Kidney epithelial cell (primary cell): Measurements from ENCODE around the gene MSLN. TPM values are rescaled to one million over a fixed set of nuclear protein-coding genes. Genes with fewer than 3 reads are reported as not detected.

Experiments used
- DNase-seq: peaks from one replicate; pipeline ENCODE4 v3.0.0-alpha.2; 2010; ENCODE audit warnings: low read depth
- H3K27me3 ChIP-seq: 2 replicates; pipeline ENCODE4 v1.6.0; 2011; ENCODE audit warnings: low read length; ENCODE audit not compliant: control insufficient read depth, insufficient read depth
- H3K36me3 ChIP-seq: 2 replicates; pipeline ENCODE4 v1.5.1; 2011; ENCODE audit warnings: low read length; ENCODE audit not compliant: control insufficient read depth, insufficient read depth
- H3K4me3 ChIP-seq: 2 replicates; pipeline ENCODE4 v1.5.1; 2011; ENCODE audit warnings: low read depth, mild to moderate bottlenecking, control low read depth, low read length
- total RNA-seq: library from RNA; depleted of rRNA; stranded (reverse); fragments of >200 nt; gene quantifications from 2 replicates; pipeline ENCODE4 v1.2.3, GENCODE V29; 2015
- TF ChIP-seq, protein P1 (sequence below): IDR thresholded peaks from 2 replicates; pipeline ENCODE4 v1.5.1; 2011; ENCODE audit warnings: mild to moderate bottlenecking, moderate library complexity, low read length, control low read depth, inconsistent platforms; ENCODE audit not compliant: insufficient read depth, poor library complexity, severe bottlenecking

MSLN gene
- total RNA-seq, 1 donor from 2014 or later = 8.6 TPM

DNA sequence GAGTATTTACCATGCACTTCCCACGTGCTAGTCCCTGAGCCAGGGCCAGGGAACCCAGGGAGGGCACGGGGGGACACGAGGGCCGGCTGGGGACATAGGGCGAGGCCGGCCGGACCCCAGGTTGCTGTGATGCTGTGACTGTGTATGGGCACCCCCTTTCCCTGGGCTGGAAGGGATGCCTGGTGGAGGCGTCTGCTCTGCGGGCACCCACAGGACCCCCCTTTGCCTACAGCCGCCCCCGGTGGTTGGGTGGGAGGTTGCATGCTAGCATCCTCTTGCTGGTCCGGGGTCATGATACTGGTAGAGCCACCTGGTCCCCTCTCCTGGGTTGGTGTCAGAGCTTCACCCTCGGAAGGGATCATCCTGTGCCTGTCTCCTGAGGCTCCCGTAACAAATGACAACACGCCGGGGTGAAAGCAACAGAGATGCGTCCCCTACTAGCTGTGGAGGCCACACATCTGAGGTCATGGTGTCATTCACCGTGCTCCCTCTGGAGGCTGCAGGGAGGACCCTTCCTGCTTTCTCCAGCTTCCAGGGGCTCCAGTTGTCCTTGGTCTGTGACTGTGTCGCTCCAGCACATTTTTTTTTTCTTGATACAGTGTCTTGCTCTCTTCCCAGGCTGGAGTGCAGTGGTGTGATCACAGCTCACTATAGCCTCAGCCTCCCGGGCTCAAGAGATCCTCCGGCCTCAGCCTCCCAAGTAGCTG, 16.6 kb upstream of the MSLN start:
- no peak for DNase-seq
- H3K36me3 ChIP-seq = no peaks in the 10 kb centered on the region
- no peak overlapping the region for H3K4me3 ChIP-seq
- no peaks in the 10 kb centered on the region for H3K27me3 ChIP-seq
- TF ChIP-seq, protein P1, sequence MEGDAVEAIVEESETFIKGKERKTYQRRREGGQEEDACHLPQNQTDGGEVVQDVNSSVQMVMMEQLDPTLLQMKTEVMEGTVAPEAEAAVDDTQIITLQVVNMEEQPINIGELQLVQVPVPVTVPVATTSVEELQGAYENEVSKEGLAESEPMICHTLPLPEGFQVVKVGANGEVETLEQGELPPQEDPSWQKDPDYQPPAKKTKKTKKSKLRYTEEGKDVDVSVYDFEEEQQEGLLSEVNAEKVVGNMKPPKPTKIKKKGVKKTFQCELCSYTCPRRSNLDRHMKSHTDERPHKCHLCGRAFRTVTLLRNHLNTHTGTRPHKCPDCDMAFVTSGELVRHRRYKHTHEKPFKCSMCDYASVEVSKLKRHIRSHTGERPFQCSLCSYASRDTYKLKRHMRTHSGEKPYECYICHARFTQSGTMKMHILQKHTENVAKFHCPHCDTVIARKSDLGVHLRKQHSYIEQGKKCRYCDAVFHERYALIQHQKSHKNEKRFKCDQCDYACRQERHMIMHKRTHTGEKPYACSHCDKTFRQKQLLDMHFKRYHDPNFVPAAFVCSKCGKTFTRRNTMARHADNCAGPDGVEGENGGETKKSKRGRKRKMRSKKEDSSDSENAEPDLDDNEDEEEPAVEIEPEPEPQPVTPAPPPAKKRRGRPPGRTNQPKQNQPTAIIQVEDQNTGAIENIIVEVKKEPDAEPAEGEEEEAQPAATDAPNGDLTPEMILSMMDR = peak; percentile 26

DNA sequence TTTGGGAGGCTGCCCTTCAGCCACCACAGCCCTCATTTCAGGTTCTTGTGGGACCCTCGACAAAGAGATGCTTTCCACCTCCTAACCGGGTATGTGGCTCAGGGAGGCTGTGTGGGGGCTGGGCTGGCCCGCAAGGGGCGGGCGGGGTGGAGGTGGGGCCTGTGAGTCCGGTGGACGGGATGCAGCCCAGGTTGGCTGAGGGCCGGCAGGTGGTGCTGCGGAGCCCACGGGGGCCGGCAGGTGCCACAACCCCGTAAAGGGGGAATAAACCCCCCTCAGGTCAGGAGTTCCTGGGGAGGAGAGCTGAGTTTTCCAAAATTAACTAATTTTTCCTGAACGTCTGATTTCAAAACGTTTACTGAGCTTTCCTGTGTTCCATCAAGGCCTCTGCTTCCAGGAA, 14.8 kb upstream of the MSLN start:
- DNase-seq = no peak
- TF ChIP-seq, protein P1 = peak; percentile 88
- H3K27me3 ChIP-seq = no peaks in the 10 kb centered on the region
- no peak overlapping the region for H3K4me3 ChIP-seq
- H3K36me3 ChIP-seq = no peaks in the 10 kb centered on the region

DNA sequence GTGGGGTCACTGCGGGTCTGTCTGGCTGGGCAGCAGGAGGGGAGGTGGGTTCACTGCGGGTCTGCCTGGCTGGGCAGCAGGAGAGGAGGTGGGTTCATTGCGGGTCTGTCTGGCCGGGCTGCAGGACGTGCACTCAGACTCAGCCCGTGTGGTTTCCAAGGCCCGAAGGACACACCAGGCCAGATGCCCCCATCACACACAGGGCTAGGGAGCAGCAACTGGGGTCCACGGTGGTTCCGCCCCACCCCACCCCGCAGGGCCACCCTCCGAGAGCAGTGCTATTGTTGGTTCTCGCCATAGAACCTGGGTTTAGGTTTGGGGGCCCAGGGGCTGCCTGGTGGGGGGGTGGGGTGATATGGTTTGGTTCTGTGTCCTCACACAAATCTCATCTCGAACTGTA, 13.9 kb upstream of the MSLN start:
- no peaks in the 10 kb centered on the region for H3K27me3 ChIP-seq
- H3K4me3 ChIP-seq = no peak overlapping the region
- no peaks in the 10 kb centered on the region for H3K36me3 ChIP-seq
- DNase-seq = no peak
- TF ChIP-seq, protein P1 = no peak

DNA sequence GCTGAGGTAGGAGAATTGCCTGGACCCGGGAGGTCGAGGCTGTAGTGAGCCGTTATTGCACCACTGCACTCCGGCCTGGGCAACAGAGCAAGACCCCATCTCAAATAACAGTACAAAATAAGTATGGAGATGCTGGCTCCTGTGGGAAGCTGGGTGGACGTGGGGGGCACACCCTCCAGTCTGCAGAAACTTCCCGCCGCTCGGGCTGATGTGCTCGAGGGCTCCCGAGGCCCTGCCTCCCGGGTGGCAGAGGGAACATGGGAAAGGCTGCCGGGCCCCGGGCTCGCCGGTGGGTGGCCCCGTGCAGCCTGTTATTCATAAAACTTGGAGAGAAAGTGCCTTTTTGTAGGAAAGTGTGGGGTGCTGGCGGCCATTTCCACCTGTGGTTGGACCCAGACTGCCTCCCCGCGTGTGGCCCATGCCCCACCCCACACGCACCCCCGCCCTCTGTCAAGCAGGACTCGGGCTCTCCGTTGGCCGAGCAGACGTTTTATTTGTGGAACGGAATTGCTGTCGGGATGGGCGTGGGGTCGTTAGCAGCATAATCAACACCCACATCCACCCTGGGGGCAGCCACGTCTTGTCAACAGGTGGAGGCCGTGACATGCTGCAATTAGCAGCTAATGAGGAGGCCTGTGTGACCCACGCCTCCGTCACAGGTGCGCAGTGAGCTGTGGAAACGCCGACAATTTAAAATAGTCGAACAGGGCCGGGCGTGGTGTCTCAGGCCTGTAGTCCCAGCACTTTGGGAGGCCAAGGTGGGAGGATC, 12.4 kb upstream of the MSLN start:
- Histone ChIP-seq H3K36me3 (no peaks in the 10 kb centered on the region), H3K4me3 (no peak overlapping the region), H3K27me3 (no peaks in the 10 kb centered on the region)
- no peak for DNase-seq
- TF ChIP-seq, protein P1 = no peak

DNA sequence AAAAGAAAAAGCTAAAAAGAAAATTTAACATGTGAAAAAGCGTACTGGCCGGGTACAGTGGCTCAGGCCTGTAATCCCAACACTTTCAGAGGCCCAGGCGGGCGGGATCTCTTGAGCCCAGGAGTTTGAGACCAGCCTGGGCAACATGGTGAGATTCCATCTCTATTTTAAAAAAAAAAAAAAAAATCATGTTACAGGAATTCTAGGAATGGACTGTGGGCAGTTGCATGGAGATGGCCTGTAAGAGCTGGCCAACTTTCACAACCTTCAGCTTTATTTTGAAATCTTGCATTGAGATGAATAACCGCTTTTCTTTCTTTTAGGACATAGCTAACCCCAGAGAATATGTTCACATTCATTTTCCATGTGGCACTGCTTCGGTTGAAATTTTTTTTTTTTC, 11.5 kb upstream of the MSLN start:
- H3K4me3 ChIP-seq = no peak overlapping the region
- DNase-seq = no peak
- TF ChIP-seq, protein P1 = no peak
- no peaks in the 10 kb centered on the region for H3K27me3 ChIP-seq
- H3K36me3 ChIP-seq = no peaks in the 10 kb centered on the region
